ENCODE measurements around the gene LSMEM2. TPM values are rescaled to one million over a fixed set of nuclear protein-coding genes. Genes with fewer than 3 reads are reported as not detected.

The LSMEM2 gene
- total and polyA plus RNA-seq, 2 of the 8 experiments (the other 6 are each of a cell fraction or from before 2014, with no cell fraction given) = 0.58 to 0.68 TPM

DNA sequence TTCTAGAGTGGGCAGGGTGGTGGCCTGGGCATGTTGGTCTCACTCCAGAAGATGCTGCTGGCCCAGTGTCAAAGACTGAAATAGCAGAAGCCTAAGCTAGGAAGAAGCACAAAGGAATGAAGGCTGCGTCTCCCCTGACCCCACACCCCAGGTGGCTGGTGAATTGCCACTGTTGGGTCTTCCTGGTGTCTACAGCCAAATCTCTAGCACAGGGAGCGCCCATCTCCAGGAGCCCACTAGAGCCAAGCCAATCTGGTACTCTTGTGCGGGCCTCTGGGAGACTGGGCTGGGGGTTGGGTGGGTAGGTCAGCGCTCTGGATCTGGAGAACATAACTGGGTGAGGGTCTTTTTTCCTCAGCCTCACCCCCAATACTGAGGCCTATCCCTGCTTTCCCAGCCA lies 48.2 kb downstream of the LSMEM2 start (continued):
- TF ChIP-seq YY1 (IDR thresholded peaks at IDR 0.05; ENCODE audit: low read depth, low read length) (no peak), SP1 (IDR thresholded peaks at IDR 0.05; ENCODE audit: low read depth, low read length) (no peak)
- TF ChIP-seq, protein P1, sequence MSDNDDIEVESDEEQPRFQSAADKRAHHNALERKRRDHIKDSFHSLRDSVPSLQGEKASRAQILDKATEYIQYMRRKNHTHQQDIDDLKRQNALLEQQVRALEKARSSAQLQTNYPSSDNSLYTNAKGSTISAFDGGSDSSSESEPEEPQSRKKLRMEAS (IDR thresholded peaks at IDR 0.05) = no peak
